DMS114 treated with DMSO at 0.1 percent for 48 hours (cell line): Measurements from ENCODE around the gene ACCS.

Experiments used
- DNase-seq: peaks from one replicate; lab custom pipeline; 2025; ENCODE audit not compliant: unreplicated experiment; lab: John Stamatoyannopoulos, UW

The ACCS gene

DNA sequence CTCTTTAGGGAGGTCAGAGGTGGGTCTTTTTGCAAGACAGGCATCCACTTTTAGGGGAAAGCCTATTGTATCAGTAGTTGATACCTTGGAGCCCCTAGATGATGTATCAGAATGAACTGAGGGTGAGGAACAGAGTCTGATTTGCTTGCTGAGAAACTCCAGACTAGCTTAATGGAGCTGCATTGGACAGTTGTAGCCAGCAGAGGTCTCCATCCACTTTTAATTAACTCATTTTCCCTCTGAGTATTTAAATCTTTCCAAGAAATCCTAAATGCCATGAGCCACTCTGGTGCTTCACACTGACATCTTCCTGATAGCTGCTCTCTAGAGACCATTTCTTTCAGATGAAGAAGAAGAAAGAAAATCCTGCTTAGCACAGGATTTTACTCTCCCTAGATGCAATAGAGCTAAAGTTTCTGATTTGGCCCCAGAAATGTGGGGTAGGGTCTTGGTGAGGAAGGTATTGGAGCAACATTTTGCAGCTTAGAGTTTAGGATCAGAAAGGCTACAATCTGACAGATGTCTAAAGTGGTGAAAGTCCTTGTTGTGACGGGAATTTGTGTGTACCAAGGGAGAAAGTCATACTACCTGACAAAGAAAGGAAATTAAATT, 67.4 kb downstream of the ACCS start:
- DNase-seq = peak; percentile 26
